NCI-H524 (cell line): Measurements from ENCODE around the gene PRKAG2.
A peak's percentile ranks its signal among the peaks of the same experiment; 100 is the strongest.
"Not testable (repeated sequence)": the region's sequence is repeated elsewhere in the genome, so short reads cannot be mapped to it uniquely, and the experiment has no call there.

Experiments used
- DNase-seq, 2 experiments: peaks; one replicate each; lab custom pipeline; 2025; lab: John Stamatoyannopoulos, UW

The PRKAG2 gene

GRCh38 chr7:151586531-151587260, 290.2 kb downstream of the PRKAG2 start:
- DNase-seq: no peak

GRCh38 chr7:151585744-151586393, 291.0 kb downstream of the PRKAG2 start:
- DNase-seq: no peak

- DNase-seq: no peak
These were observed 295.2 kb downstream of the PRKAG2 start for GRCh38 chr7:151581741-151582140.

GRCh38 chr7:151579644-151580043, 297.3 kb downstream of the PRKAG2 start:
- DNase-seq: no peak

- peak in 1 of 2 experiments; percentile 1 for DNase-seq
These were observed 301.5 kb downstream of the PRKAG2 start for GRCh38 chr7:151575410-151575809.

- DNase-seq: not testable (repeated sequence)
These were observed 303.9 kb downstream of the PRKAG2 start for GRCh38 chr7:151573046-151573445.

- DNase-seq: no peak
These were observed 304.8 kb downstream of the PRKAG2 start for GRCh38 chr7:151572136-151572535.

- DNase-seq: no peak
These were observed 305.4 kb downstream of the PRKAG2 start for GRCh38 chr7:151571471-151571870.

GRCh38 chr7:151570366-151570915, 306.5 kb downstream of the PRKAG2 start:
- DNase-seq: no peak

- DNase-seq: no peak
These were observed 307.7 kb downstream of the PRKAG2 start for GRCh38 chr7:151568956-151569940.

- peak in 1 of 2 experiments; percentile 51 for DNase-seq
These were observed 310.0 kb downstream of the PRKAG2 start for GRCh38 chr7:151566897-151567320.

GRCh38 chr7:151565541-151565940, 311.4 kb downstream of the PRKAG2 start:
- DNase-seq: no peak

- no peak for DNase-seq
These were observed 316.7 kb downstream of the PRKAG2 start for GRCh38 chr7:151560243-151560642.

GRCh38 chr7:151559557-151560183, 317.2 kb downstream of the PRKAG2 start:
- no peak for DNase-seq

GRCh38 chr7:151558575-151558974, 318.3 kb downstream of the PRKAG2 start:
- no peak for DNase-seq

- DNase-seq: no peak
These were observed 320.3 kb downstream of the PRKAG2 start for GRCh38 chr7:151556592-151556991.

GRCh38 chr7:151553356-151553755, 323.6 kb downstream of the PRKAG2 start:
- DNase-seq: no peak

GRCh38 chr7:151552352-151553028, 324.4 kb downstream of the PRKAG2 start:
- DNase-seq: peak in 1 of 2 experiments; percentile 16

GRCh38 chr7:151551820-151552219, 325.1 kb downstream of the PRKAG2 start:
- no peak for DNase-seq

- peak in 1 of 2 experiments; percentile 19 for DNase-seq
These were observed 326.1 kb downstream of the PRKAG2 start for GRCh38 chr7:151550656-151551286.
